Upper lobe of left lung (tissue), 6 donors: ENCODE measurements around the gene ITPR2. TPM values are rescaled to one million over a fixed set of nuclear protein-coding genes. Genes with fewer than 3 reads are reported as not detected.

Experiments used
- ATAC-seq, 2 donors: fragments of 200-7000 bp; cut with Tn5 transposase; one replicate each; pipeline ENCODE4 v1.9.1; 2022; ENCODE audit warnings: mild to moderate bottlenecking in 2 of 2, moderate library complexity in 2 of 2; ENCODE audit not compliant: low FRiP score in 2 of 2
- DNase-seq, 2 donors: peaks; one replicate each; pipeline ENCODE4 v3.0.0-alpha.2; 2019 to 2020
- H3K27ac ChIP-seq, 4 donors: fragments of 200-600 bp; sonication (generic); one replicate each; pipeline ENCODE4 v1.5.1; 2016 to 2019
- H3K27me3 ChIP-seq, 4 donors: fragments of 200-600 bp; sonication (generic); one replicate each; pipeline ENCODE4 v1.5.1; 2017 to 2019
- H3K36me3 ChIP-seq, 4 donors: fragments of 200-600 bp; sonication (generic); one replicate each; pipeline ENCODE4 v1.5.1; 2016 to 2019
- H3K4me1 ChIP-seq, 4 donors: fragments of 200-600 bp; sonication (generic); one replicate each; pipeline ENCODE4 v1.5.1; 2018 to 2019
- H3K4me3 ChIP-seq, 4 donors: fragments of 200-600 bp; sonication (generic); one replicate each; pipeline ENCODE4 v1.5.1; 2017 to 2019; ENCODE audit warnings: mild to moderate bottlenecking in 2 of 4, moderate library complexity in 1 of 4
- H3K9me3 ChIP-seq, 4 donors: fragments of 200-600 bp; sonication (generic); one replicate each; pipeline ENCODE4 v1.5.1; 2018 to 2019
- EP300 ChIP-seq, 4 donors: sonication (generic); formaldehyde crosslinking; IDR thresholded peaks; one replicate each; pipeline ENCODE4 v1.5.1; 2017; ENCODE audit warnings: antibody characterized with exemption in 4 of 4, control low read depth in 2 of 4
- POLR2A ChIP-seq, 4 donors: fragments of 450-650 bp; IDR thresholded peaks; one replicate each; pipeline ENCODE4 v1.5.1; 2016 to 2017; ENCODE audit warnings: antibody characterized with exemption in 4 of 4, mild to moderate bottlenecking in 2 of 4
- POLR2AphosphoS5 ChIP-seq, 2 donors: sonication (generic); formaldehyde crosslinking; IDR thresholded peaks; one replicate each; pipeline ENCODE4 v1.5.1; 2017; ENCODE audit warnings: antibody characterized with exemption in 2 of 2
- WGBS, 2 donors: methylation state at CpG; one replicate each; pipeline ENCODE4 v1.1.5; 2017 to 2018; 5-methylcytosine and 5-hydroxymethylcytosine counted together
- total RNA-seq, 6 donors: library from RNA; depleted of rRNA in 4 of 6; stranded (reverse); fragments of >200 nt in 4 of 6; gene quantifications; one replicate each; pipeline versions ENCODE4 v1.1.0 to v1.2.1, GENCODE V29; 2016 to 2021
- TF ChIP-seq, protein P1 (sequence below), 6 experiments: fragments of 450-650 bp in 4 of 6; fragments of 200-600 bp in 2 of 6; sonication (generic) in 2 of 6; IDR thresholded peaks; one replicate each; pipeline ENCODE4 v1.5.1; 2016 to 2019; ENCODE audit warnings: antibody characterized with exemption in 6 of 6
- donor health status: DM: no; HTN: no; CAD: no; lungs with moderate emphysema.
- donor health status: DM: no; HTN: yes; CAD: no; lungs with severe emphysema.

ITPR2 gene
- total RNA-seq, 6 donors from 2014 or later: 35.5 to 115 (median 45.0) TPM

DNA sequence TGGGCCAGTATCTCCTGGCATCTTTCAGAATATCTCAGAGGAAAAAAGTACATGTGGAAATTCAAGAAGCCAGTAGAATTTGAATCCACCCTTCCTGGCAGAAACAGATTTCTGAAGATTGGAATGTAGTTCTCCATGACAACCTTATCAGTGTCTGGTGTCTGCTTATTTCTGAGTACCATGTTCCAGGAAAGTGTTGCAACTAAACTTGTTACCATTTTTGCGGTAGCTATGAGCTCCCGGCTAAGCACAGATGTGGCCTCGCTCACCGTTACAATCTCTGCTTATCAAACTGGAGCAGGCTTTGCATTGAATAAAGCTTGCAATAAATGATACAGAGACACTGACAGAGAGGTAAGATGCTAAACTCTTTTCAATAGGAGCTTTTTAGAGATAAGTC is 13.0 kb upstream of the ITPR2 start:
- TF ChIP-seq POLR2A (IDR thresholded peaks at IDR 0.05): no peak
- TF ChIP-seq EP300 (IDR thresholded peaks at IDR 0.05): peak in 3 of 4 donors; percentile 5 to 96 (median 88)
- TF ChIP-seq, protein P1, sequence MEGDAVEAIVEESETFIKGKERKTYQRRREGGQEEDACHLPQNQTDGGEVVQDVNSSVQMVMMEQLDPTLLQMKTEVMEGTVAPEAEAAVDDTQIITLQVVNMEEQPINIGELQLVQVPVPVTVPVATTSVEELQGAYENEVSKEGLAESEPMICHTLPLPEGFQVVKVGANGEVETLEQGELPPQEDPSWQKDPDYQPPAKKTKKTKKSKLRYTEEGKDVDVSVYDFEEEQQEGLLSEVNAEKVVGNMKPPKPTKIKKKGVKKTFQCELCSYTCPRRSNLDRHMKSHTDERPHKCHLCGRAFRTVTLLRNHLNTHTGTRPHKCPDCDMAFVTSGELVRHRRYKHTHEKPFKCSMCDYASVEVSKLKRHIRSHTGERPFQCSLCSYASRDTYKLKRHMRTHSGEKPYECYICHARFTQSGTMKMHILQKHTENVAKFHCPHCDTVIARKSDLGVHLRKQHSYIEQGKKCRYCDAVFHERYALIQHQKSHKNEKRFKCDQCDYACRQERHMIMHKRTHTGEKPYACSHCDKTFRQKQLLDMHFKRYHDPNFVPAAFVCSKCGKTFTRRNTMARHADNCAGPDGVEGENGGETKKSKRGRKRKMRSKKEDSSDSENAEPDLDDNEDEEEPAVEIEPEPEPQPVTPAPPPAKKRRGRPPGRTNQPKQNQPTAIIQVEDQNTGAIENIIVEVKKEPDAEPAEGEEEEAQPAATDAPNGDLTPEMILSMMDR (IDR thresholded peaks at IDR 0.05): no peak
- peak; percentile 19 to 91 for TF ChIP-seq POLR2AphosphoS5 (IDR thresholded peaks at IDR 0.05)
- 17 to 19% methylated on average over 4 of the region's 4 CpGs for WGBS, 2 donors

DNA sequence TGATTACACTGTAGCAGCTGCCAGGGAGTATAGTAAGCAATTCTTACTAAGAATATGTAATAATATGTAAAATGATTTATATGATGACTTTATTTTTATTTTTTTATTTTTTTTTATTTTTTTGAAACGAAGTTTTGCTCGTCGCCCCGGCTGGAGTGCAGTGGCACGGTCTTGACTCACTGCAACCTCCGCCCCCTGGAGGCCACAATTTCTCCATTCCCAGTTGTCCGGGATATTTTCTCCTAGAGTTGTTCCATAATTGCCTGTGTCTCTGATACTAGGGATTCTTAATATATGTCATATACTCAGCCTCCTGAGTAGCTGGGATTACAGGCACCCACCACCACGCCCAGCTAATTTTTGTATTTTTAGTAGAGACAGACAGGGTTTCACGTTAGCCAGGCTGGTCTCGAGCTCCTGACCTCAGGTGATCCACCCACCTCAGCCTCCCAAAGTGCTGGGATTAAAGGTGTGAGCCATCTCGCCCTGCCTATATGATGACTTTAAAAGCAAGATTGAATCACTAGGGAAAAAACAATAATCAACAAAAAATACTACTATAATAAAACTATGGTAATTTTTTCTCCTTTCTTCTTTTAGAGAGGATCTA is 12.2 kb upstream of the ITPR2 start:
- Histone ChIP-seq H3K27me3 (no peaks in the 10 kb centered on the region), H3K4me3 (no peak overlapping the region), H3K9me3 (no peaks in the 10 kb centered on the region), H3K27ac (peak overlapping the region in 1 of 4 donors; percentile 64), H3K4me1 (peaks cover 14 to 20% (median 19%) of the 10 kb centered on the region in 4 donors), H3K36me3 (no peaks in the 10 kb centered on the region)
- DNase-seq: peak in 1 of 2 donors; percentile 56
- WGBS, 2 donors: 31 to 40% methylated on average over 11 of the region's 11 CpGs
- no peak for TF ChIP-seq EP300 (IDR thresholded peaks at IDR 0.05)
- TF ChIP-seq, protein P1 (IDR thresholded peaks at IDR 0.05): peak; percentile 19 to 63 (median 47)
- no peak for TF ChIP-seq POLR2A (IDR thresholded peaks at IDR 0.05)
- no peak for TF ChIP-seq POLR2AphosphoS5 (IDR thresholded peaks at IDR 0.05)
- ATAC-seq: peak; percentile 80 to 89

More for the DNA sequence above, 13.0 kb upstream of the ITPR2 start:
- H3K27me3 ChIP-seq: no peaks in the 10 kb centered on the region
- peak; percentile 92 for ATAC-seq
- H3K36me3 ChIP-seq: no peaks in the 10 kb centered on the region
- no peaks in the 10 kb centered on the region for H3K9me3 ChIP-seq
- DNase-seq: peak in 1 of 2 donors; percentile 47
- no peak overlapping the region for H3K4me3 ChIP-seq
- peaks cover 14 to 20% (median 19%) of the 10 kb centered on the region in 4 donors for H3K4me1 ChIP-seq
- H3K27ac ChIP-seq: peak overlapping the region in 2 of 4 donors; percentile 21 to 64

DNA sequence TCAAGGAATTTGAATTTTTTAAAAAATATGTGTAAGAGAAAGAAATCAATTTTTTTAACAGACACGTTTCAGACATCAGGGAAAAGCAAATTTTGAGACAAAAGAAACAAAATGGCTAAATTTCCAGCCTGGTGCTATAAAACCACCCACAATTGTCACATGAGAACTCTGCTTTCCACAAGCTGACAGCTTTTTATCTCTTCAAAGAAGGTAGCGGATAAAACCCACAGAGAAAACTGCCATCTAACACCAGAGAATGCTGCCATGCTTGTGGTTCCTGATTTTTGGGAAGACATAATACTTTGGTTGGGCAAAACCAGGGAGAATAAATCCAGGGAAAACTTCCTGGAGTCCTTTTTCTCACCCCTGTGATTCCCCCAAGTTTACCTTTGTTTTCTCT is 10.3 kb upstream of the ITPR2 start:
- 82 to 96% methylated on average over 2 of the region's 2 CpGs for WGBS, 2 donors
- no peaks in the 10 kb centered on the region for H3K36me3 ChIP-seq
- TF ChIP-seq EP300 (IDR thresholded peaks at IDR 0.05) (no peak), POLR2AphosphoS5 (IDR thresholded peaks at IDR 0.05) (no peak), POLR2A (IDR thresholded peaks at IDR 0.05) (no peak)
- TF ChIP-seq, protein P1 (IDR thresholded peaks at IDR 0.05): no peak
- H3K27ac ChIP-seq: no peak overlapping the region
- DNase-seq (no peak), ATAC-seq (no peak)
- no peak overlapping the region for H3K4me3 ChIP-seq
- H3K27me3 ChIP-seq: no peaks in the 10 kb centered on the region
- no peaks in the 10 kb centered on the region for H3K9me3 ChIP-seq
- peaks cover 14 to 20% (median 19%) of the 10 kb centered on the region in 4 donors for H3K4me1 ChIP-seq

DNA sequence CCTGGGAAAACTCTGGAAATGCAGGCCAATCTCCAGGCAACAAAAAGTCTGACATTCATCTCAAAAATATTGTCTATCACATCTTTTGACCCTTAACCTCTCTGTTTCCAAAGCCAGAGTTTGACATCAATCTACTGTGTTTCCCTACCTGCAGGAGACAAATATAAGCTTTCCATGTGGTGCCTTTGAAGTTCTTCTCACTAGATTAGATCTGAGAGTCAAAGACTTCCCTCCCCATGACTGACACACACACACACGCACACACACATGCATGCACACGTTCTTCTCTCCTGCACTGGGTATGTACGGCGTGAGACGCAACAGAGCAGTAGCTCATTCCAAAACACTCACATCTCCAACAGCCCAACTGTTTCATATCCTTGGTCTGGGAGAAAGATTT is 8.1 kb upstream of the ITPR2 start:
- DNase-seq (no peak), ATAC-seq (no peak)
- Histone ChIP-seq H3K4me1 (peaks cover 8 to 14% (median 13%) of the 10 kb centered on the region in 4 donors), H3K27me3 (no peaks in the 10 kb centered on the region), H3K9me3 (no peaks in the 10 kb centered on the region), H3K4me3 (no peak overlapping the region), H3K36me3 (no peaks in the 10 kb centered on the region), H3K27ac (no peak overlapping the region)
- no peak for TF ChIP-seq POLR2A (IDR thresholded peaks at IDR 0.05)
- TF ChIP-seq EP300 (IDR thresholded peaks at IDR 0.05): no peak
- TF ChIP-seq POLR2AphosphoS5 (IDR thresholded peaks at IDR 0.05): no peak
- 88 to 90% methylated on average over 5 of the region's 5 CpGs for WGBS, 2 donors

DNA sequence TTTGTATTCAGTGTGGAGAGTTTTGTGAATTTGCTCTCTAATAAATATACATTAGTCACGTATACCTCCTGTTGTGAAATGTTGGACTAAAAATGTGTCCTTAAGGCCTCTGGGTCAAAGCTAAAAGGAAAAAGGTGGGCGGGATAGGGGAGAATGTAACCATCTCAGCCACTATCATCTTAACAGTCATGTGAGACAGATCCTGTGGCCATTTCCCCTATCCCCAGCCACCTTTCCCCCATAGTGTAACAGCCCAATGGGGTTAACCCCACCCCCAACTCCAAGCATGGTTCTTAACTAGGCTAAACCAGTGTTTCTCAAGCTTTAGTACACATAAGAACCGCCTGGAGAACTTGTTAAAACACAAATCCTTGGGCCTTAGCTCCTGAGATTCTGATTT is 6.5 kb upstream of the ITPR2 start:
- 81 to 92% methylated on average over 3 of the region's 3 CpGs for WGBS, 2 donors
- no peaks in the 10 kb centered on the region for H3K36me3 ChIP-seq
- TF ChIP-seq POLR2A (IDR thresholded peaks at IDR 0.05): no peak
- TF ChIP-seq, protein P1 (IDR thresholded peaks at IDR 0.05): no peak
- no peak for TF ChIP-seq EP300 (IDR thresholded peaks at IDR 0.05)
- TF ChIP-seq POLR2AphosphoS5 (IDR thresholded peaks at IDR 0.05): no peak

More for the DNA sequence above, 6.5 kb upstream of the ITPR2 start:
- no peaks in the 10 kb centered on the region for H3K9me3 ChIP-seq
- no peak overlapping the region for H3K27ac ChIP-seq
- DNase-seq (no peak), ATAC-seq (peak in 1 of 2 donors; percentile 47)
- no peaks in the 10 kb centered on the region for H3K4me1 ChIP-seq
- no peak overlapping the region for H3K4me3 ChIP-seq
- H3K27me3 ChIP-seq: no peaks in the 10 kb centered on the region
